Measurements from ENCODE around the gene DMD. TPM values are rescaled to one million over a fixed set of nuclear protein-coding genes. Genes with fewer than 3 reads are reported as not detected.

DMD gene
- total RNA-seq, 1 experiment from 2014 or later: 2.2 TPM

DNA sequence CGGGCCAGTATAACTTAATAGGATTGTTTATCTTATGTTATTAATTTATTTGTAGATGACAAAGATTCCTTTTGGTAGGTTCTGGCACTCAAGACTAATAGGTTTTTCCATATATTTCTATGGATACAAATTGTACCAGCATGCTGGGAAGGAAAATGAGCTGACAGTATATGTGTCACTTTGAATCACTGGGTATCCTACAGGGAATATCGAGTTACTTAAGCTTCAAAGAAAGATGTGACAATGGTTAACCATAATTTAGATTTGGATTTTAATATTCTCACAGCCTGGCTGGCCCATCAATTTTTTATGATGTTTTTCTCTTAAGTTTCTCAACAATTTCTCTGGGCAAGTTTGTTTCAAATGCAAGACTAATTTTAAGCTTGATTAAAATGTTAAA lies 1640.7 kb downstream of the DMD start:
- no peak for ATAC-seq
- Histone ChIP-seq H3K4me1 (ENCODE audit: control insufficient read depth, insufficient read depth, low read length) (no peaks in the 10 kb centered on the region), H3K27me3 (ENCODE audit: control insufficient read depth, insufficient read depth, low read length) (no peaks in the 10 kb centered on the region), H3K27ac (ENCODE audit: low read length) (no peak overlapping the region), H3K4me3 (ENCODE audit: low read depth in 2 of 2, low read length in 2 of 2) (no peak overlapping the region), H3K36me3 (ENCODE audit: control insufficient read depth, insufficient read depth, low read length) (no peaks in the 10 kb centered on the region), H3K9me3 (ENCODE audit: control insufficient read depth, insufficient read depth, low read depth, low read length) (no peaks in the 10 kb centered on the region)
- in situ Hi-C loops (cut with HindIII; ENCODE audit: low pct_unique_long_range_greater_than_20kb, low sequenced_read_pairs): no loop called here
- TF ChIP-seq POLR2AphosphoS5 (IDR thresholded peaks at IDR 0.05; ENCODE audit: low read depth, low read length) (no peak), TCF7L2 (IDR thresholded peaks at IDR 0.05; ENCODE audit: low read depth, low read length) (no peak), SIN3A (IDR thresholded peaks at IDR 0.05; ENCODE audit: borderline replicate concordance, insufficient read depth, low read depth, low read length) (no peak)
- TF ChIP-seq, protein P1, sequence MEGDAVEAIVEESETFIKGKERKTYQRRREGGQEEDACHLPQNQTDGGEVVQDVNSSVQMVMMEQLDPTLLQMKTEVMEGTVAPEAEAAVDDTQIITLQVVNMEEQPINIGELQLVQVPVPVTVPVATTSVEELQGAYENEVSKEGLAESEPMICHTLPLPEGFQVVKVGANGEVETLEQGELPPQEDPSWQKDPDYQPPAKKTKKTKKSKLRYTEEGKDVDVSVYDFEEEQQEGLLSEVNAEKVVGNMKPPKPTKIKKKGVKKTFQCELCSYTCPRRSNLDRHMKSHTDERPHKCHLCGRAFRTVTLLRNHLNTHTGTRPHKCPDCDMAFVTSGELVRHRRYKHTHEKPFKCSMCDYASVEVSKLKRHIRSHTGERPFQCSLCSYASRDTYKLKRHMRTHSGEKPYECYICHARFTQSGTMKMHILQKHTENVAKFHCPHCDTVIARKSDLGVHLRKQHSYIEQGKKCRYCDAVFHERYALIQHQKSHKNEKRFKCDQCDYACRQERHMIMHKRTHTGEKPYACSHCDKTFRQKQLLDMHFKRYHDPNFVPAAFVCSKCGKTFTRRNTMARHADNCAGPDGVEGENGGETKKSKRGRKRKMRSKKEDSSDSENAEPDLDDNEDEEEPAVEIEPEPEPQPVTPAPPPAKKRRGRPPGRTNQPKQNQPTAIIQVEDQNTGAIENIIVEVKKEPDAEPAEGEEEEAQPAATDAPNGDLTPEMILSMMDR (IDR thresholded peaks at IDR 0.05): no peak
- TF ChIP-seq, protein P2, sequence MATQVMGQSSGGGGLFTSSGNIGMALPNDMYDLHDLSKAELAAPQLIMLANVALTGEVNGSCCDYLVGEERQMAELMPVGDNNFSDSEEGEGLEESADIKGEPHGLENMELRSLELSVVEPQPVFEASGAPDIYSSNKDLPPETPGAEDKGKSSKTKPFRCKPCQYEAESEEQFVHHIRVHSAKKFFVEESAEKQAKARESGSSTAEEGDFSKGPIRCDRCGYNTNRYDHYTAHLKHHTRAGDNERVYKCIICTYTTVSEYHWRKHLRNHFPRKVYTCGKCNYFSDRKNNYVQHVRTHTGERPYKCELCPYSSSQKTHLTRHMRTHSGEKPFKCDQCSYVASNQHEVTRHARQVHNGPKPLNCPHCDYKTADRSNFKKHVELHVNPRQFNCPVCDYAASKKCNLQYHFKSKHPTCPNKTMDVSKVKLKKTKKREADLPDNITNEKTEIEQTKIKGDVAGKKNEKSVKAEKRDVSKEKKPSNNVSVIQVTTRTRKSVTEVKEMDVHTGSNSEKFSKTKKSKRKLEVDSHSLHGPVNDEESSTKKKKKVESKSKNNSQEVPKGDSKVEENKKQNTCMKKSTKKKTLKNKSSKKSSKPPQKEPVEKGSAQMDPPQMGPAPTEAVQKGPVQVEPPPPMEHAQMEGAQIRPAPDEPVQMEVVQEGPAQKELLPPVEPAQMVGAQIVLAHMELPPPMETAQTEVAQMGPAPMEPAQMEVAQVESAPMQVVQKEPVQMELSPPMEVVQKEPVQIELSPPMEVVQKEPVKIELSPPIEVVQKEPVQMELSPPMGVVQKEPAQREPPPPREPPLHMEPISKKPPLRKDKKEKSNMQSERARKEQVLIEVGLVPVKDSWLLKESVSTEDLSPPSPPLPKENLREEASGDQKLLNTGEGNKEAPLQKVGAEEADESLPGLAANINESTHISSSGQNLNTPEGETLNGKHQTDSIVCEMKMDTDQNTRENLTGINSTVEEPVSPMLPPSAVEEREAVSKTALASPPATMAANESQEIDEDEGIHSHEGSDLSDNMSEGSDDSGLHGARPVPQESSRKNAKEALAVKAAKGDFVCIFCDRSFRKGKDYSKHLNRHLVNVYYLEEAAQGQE (IDR thresholded peaks at IDR 0.05; ENCODE audit: insufficient read depth in 1 of 2, low read depth in 2 of 2, low read length in 1 of 2): no peak
- no peak for DNase-seq (ENCODE audit: low read depth, low spot score)
- CTCF ChIA-PET: no interaction called here
- POLR2A ChIA-PET: no interaction called here
- intact Hi-C loops (cut with micrococcal nuclease; ENCODE audit: unreplicated experiment): no loop called here
- no TSS peak for BruUV-seq (replicated peaks)

DNA sequence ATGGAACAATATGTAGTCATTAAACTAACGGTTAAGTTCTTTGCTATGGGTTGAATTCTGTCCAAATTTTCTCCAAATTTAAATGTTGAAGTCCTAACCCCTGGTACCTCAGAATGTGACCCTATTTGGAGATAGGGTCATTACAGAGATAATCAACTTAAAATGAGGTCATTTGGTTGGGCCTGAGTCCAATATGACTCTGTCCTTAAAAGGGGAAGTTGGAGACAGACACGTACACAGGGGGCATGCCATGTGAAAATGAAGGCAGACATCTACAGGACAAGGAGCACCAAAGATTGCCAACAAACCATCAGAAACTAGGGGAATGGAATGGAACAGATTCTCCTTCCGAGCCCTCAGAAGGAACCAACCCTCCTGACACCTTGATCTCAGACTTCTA lies 1647.6 kb downstream of the DMD start:
- CTCF ChIA-PET: no interaction called here
- Histone ChIP-seq H3K36me3 (ENCODE audit: control insufficient read depth, insufficient read depth, low read length) (no peaks in the 10 kb centered on the region), H3K27me3 (ENCODE audit: control insufficient read depth, insufficient read depth, low read length) (no peaks in the 10 kb centered on the region), H3K27ac (ENCODE audit: low read length) (no peak overlapping the region), H3K4me1 (ENCODE audit: control insufficient read depth, insufficient read depth, low read length) (no peaks in the 10 kb centered on the region), H3K9me3 (ENCODE audit: control insufficient read depth, insufficient read depth, low read depth, low read length) (no peaks in the 10 kb centered on the region), H3K4me3 (ENCODE audit: low read depth in 2 of 2, low read length in 2 of 2) (no peak overlapping the region)
- intact Hi-C loops (cut with micrococcal nuclease; ENCODE audit: unreplicated experiment): no loop called here
- in situ Hi-C loops (cut with HindIII; ENCODE audit: low pct_unique_long_range_greater_than_20kb, low sequenced_read_pairs): no loop called here
- TF ChIP-seq, protein P1 (IDR thresholded peaks at IDR 0.05): no peak
- TF ChIP-seq, protein P2 (IDR thresholded peaks at IDR 0.05; ENCODE audit: insufficient read depth in 1 of 2, low read depth in 2 of 2, low read length in 1 of 2): no peak
- TF ChIP-seq SIN3A (IDR thresholded peaks at IDR 0.05; ENCODE audit: borderline replicate concordance, insufficient read depth, low read depth, low read length) (no peak), POLR2AphosphoS5 (IDR thresholded peaks at IDR 0.05; ENCODE audit: low read depth, low read length) (no peak), TCF7L2 (IDR thresholded peaks at IDR 0.05; ENCODE audit: low read depth, low read length) (no peak)
- BruUV-seq (replicated peaks): no TSS peak
- POLR2A ChIA-PET: no interaction called here
- DNase-seq (ENCODE audit: low read depth, low spot score) (no peak), ATAC-seq (no peak)

All from Panc1 (cell line).